ENCODE measurements around the gene FXYD7.
"Not testable (repeated sequence)": the region's sequence is repeated elsewhere in the genome, so short reads cannot be mapped to it uniquely, and the experiment has no call there.

The FXYD7 gene

DNA sequence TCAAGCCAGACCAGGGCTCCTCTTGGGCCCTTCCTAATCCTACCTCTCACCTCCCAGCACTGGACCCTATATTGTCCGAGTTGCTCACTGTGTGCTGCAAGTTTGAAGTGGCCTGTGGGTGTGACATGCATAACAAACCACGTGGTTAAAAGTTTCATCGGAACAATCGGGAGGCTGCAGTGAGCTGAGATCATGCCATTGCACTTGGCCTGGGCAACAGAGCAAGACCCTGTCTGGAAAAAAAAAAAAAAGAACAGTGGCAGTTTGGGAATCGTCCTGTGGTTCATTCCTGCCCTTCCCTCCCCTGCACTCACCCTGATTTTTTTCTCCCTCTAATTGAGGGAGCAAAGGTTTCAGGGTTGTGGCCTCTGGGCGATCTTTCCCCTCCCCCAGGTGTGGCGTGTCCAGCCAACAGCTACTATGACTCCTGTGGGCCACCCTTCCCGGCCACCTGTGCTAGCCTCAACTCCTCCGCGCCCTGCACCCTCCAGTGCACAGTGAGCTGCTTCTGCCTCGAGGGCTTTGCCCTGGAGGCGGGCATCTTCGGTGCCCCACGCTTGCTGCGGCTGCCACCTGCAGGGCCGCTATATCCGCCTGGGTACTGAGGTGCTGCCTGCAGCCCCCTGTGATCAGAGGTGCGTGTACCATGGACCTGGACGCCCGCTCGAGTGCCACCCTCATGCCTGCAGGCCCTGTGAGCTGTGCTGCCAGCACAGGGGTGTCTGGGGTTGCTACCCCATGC is 43.7 kb upstream of the FXYD7 start:
- no peak overlapping the region for H3K4me3 ChIP-seq (ENCODE audit: low read depth, low read length)
- TF ChIP-seq, protein P1, sequence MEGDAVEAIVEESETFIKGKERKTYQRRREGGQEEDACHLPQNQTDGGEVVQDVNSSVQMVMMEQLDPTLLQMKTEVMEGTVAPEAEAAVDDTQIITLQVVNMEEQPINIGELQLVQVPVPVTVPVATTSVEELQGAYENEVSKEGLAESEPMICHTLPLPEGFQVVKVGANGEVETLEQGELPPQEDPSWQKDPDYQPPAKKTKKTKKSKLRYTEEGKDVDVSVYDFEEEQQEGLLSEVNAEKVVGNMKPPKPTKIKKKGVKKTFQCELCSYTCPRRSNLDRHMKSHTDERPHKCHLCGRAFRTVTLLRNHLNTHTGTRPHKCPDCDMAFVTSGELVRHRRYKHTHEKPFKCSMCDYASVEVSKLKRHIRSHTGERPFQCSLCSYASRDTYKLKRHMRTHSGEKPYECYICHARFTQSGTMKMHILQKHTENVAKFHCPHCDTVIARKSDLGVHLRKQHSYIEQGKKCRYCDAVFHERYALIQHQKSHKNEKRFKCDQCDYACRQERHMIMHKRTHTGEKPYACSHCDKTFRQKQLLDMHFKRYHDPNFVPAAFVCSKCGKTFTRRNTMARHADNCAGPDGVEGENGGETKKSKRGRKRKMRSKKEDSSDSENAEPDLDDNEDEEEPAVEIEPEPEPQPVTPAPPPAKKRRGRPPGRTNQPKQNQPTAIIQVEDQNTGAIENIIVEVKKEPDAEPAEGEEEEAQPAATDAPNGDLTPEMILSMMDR (IDR thresholded peaks at IDR 0.05; ENCODE audit: low read depth, low read length): no peak

DNA sequence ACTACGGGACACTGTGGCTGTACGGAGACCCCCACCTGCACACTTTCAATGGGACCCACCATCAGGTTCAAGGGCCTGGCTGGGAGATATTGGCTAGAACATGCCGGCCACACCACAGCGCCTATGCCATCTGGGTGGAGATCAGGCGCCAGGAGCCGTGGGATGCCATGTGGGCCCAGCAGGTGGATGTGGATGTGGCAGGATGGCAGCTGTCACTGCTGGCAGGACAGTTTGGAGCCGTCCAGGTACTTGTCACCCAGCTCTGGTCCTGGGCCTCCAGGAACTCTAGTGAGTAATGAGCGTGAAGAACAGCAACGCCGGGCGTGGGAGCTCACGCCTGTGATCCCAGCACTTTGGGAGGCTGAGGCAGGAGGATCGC is 43.2 kb upstream of the FXYD7 start:
- no peak overlapping the region for H3K4me3 ChIP-seq (ENCODE audit: low read depth, low read length)
- TF ChIP-seq, protein P1 (IDR thresholded peaks at IDR 0.05; ENCODE audit: low read depth, low read length): no peak

DNA sequence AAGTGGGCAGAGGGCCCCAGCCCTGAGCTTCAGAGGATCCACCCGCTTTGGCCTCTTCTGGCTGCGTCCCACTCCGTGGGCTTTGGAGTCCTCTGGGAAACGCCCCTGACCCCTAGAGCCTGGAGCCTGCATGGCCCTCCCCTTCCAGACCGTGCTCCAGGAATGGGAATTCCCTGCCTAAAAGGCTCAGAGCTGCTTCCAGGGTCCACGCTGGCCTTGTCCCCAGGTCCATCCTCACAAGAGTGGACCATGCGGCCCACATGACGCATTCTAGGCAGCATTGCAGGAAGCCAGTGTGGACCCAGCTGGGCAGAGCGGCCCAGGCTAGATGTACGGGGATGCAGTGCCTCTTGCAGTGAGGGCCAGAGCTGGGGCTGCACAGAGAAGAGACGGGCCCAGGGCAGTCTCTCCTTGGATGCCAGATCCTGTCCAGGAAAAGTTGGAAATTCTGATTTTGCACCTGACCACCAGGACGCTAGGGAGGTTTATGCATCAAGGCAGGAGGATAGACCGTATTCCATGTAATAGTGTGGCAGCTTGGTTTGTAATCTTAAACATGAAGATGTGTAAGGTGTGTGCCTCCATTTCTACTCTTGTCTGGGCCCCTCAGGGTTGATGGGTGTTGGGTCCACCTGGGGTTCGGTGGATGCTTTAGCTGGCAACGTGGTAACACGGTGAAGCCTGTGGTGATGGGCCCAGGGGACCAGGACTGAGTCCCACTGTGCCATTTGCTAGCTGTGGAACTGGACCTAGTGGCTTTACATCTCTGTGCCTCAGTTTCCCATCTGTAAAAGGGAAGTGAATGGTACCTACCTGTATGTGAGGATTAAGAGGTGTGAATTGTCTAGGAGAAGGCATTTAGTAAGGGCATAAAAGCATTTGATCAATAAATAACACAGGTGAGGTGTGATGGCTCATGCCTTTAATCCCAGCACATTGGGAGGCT is 42.2 kb upstream of the FXYD7 start:
- H3K4me3 ChIP-seq (ENCODE audit: low read depth, low read length): no peak overlapping the region
- TF ChIP-seq, protein P1 (IDR thresholded peaks at IDR 0.05; ENCODE audit: low read depth, low read length): no peak

DNA sequence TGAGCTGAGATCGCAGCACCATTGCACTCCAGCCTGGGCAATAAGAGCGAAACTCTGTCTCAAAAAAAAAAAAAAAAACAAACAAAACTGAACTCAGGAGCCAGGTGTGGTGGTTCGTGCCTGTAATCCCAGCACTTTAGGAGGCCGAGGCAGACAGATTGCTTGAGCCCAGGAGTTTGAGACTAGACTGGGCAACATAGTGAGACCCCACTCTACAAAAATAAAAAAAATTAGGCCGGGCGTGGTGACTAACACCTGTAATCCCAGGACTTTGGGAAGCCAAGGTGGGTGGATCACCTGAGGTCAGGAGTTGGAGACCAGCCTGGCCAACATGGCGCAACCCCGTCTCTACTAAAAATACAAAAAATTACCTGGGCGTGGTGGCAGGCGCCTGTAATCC is 41.1 kb upstream of the FXYD7 start:
- H3K4me3 ChIP-seq (ENCODE audit: low read depth, low read length): not testable (repeated sequence)

DNA sequence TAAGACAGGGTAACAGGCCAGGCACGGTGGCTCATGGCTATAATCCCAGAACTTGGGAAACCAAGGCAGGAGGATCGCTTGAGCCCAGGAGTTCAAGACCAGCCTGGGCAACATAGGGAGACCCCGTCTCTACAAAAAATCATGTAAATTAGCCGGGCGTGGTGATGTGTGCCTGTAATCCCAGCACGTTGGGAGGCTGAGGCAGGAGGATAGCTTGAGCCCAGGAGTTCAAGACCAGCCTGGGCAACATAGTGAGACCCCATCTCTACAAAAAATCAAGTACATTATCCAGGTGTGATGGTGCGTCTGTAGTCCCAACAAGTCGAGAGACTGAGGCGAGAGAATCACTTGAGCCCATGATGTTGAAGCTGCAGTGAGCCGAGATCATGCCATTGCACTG is 39.4 kb upstream of the FXYD7 start:
- H3K4me3 ChIP-seq (ENCODE audit: low read depth, low read length): not testable (repeated sequence)

DNA sequence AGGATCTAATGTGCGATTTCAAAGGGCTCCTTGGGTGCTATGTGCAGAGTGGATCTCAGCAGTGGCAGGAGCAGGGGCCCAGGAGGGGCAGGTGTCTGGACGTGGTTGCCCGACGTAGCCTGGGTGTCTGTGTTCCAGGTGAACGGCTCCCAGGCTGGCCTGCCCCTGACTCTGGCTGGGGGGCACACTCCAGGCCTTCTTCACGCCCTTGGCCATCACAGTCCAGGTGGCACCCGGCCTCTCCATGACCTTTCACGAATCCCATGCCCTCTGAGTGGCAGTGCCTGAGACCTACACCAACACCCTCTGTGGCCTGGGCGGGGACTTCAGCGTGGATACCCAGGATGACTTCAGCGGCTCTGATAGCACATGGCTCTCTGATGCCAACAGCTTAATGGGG is 38.7 kb upstream of the FXYD7 start:
- TF ChIP-seq, protein P1 (IDR thresholded peaks at IDR 0.05; ENCODE audit: low read depth, low read length): no peak

DNA sequence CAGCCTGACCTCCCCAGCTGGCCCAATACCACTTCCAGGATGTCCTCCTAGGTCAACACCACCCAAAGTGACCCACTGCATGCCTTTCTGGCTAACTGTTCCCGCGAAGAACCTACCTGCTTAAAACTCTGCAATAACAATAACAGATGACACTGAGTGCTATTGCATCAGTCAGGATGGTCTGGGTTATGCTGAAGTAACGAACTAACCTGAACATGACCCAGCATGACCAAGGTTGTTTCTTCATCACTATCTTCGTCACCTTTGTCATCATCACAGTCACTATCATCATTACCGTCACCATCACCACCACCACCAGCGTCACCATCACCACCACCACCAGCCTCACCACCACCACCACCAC is 38.0 kb upstream of the FXYD7 start:
- no peak overlapping the region for H3K4me3 ChIP-seq (ENCODE audit: low read depth, low read length)
- TF ChIP-seq, protein P1 (IDR thresholded peaks at IDR 0.05; ENCODE audit: low read depth, low read length): no peak

More for the DNA sequence above, 38.7 kb upstream of the FXYD7 start:
- H3K4me3 ChIP-seq (ENCODE audit: low read depth, low read length): no peak overlapping the region

All from WI38 (cell line).